CD4-positive, alpha-beta T cell treated with Interferon alpha-2 for 1 hour (primary cell): Measurements from ENCODE around the gene ABCA8.
"Not testable (repeated sequence)": the region's sequence is repeated elsewhere in the genome, so short reads cannot be mapped to it uniquely, and the experiment has no call there.

ENCODE experiments used
- DNase-seq, 2 donors: peaks; one replicate each; pipeline ENCODE4 v3.0.0-alpha.2; 2020 to 2022

The ABCA8 gene, protein sequence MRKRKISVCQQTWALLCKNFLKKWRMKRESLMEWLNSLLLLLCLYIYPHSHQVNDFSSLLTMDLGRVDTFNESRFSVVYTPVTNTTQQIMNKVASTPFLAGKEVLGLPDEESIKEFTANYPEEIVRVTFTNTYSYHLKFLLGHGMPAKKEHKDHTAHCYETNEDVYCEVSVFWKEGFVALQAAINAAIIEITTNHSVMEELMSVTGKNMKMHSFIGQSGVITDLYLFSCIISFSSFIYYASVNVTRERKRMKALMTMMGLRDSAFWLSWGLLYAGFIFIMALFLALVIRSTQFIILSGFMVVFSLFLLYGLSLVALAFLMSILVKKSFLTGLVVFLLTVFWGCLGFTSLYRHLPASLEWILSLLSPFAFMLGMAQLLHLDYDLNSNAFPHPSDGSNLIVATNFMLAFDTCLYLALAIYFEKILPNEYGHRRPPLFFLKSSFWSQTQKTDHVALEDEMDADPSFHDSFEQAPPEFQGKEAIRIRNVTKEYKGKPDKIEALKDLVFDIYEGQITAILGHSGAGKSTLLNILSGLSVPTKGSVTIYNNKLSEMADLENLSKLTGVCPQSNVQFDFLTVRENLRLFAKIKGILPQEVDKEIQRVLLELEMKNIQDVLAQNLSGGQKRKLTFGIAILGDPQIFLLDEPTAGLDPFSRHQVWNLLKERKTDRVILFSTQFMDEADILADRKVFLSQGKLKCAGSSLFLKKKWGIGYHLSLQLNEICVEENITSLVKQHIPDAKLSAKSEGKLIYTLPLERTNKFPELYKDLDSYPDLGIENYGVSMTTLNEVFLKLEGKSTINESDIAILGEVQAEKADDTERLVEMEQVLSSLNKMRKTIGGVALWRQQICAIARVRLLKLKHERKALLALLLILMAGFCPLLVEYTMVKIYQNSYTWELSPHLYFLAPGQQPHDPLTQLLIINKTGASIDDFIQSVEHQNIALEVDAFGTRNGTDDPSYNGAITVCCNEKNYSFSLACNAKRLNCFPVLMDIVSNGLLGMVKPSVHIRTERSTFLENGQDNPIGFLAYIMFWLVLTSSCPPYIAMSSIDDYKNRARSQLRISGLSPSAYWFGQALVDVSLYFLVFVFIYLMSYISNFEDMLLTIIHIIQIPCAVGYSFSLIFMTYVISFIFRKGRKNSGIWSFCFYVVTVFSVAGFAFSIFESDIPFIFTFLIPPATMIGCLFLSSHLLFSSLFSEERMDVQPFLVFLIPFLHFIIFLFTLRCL (N-terminal part only)

DNA sequence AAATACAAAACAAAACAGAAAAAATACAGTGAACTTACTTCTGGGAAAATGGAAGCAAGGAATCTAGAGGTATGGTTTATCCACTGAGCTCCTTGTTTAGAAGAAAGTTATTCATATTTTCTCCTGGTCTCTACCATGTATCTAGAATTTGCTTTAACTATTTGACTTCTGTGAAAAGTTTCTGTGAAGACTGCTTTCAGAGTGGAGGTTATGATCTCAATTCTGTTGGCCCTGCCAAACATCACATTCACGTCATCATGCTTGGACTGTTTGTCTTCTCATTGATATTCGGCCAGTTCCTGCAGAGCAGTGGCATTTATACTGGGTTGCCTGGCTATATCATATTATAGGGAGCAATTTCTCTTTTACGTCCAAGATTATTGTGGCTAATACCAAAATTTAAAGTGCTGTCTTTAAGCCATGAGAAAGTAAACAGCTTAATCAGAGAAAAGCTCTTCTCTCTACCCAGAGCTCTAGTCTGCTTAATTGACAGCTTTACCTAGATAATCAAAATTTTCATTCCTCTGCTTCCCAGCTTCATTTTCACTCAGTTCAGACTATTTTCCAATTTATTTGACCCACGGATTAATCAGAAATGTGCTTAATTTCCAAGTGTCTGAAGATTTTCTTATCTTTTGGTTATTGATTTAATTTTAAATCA is at the start of gene ABCA8:
Gene ABCA8, minus strand, starts transcription at position 212 of the 661 bp plus-strand sequence. CDS start 13,358 bp downstream, outside the sequence.
- no peak for DNase-seq

DNA sequence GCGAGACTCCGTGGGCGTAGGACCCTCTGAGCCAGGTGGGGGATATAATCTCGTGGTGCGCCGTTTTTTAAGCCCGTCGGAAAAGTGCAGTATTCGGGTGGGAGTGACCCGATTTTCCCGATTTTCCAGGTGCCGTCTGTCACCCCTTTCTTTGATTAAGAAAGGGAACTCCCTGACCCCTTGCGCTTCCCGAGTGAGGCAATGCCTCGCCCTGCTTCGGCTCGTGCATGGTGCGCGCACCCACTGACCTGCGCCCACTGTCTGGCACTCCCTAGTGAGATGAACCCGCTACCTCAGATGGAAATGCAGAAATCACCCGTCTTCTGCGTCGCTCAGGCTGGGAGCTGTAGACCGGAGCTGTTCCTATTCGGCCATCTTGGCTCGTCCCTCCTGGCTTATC is 49.6 kb upstream of the ABCA8 start:
- DNase-seq, result not testable (repeated sequence)

DNA sequence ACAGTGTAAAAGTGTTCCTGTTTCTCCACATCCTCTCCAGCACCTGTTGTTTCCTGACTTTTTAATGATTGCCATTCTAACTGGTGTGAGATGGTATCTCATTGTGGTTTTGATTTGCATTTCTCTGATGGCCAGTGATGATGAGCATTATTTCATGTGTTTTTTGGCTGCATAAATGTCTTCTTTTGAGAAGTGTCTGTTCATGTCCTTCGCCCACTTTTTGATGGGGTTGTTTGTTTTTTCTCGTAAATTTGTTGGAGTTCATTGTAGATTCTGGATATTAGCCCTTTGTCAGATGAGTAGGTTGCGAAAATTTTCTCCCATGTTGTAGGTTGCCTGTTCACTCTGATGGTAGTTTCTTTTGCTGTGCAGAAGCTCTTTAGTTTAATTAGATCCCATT is 44.6 kb upstream of the ABCA8 start:
- not testable (repeated sequence) for DNase-seq

DNA sequence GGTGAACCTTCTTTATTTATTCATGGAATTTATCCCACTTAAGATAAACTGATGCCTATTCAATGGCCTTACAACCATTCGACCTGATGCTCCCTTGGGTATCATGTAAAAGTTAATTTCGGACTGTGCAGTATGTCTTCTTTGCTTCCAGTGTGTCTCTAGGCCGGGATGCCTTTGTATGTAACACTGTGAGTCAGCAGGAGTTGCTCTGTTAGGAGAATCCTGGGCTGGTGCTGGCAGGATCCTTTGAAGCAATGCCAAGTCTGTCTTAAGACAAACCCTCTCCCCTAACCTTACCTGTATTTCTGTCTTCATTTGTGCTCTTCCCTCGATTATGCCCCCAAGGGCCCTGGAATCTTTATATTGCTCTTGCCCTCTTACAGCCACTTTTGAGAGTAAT is 37.9 kb upstream of the ABCA8 start:
- DNase-seq, result no peak

DNA sequence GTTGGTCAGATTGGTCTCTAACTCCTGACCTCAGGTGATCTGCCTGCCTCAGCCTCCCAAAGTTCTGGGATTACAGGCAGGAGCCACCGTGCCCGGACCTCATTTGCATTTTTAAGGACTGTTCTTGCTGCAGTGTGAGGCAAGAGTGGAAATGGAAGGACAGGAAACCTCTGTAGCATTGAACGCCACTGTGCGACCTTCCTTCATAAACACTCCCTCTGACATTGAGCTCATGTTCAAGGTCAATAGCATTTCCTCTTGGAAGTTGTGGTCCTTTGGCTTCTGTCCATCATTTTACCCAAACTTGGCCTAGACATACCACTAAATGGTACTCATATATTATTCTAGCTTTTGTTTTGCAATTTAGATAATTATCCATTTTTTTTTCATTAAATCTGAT is 32.8 kb upstream of the ABCA8 start:
- DNase-seq, result no peak

DNA sequence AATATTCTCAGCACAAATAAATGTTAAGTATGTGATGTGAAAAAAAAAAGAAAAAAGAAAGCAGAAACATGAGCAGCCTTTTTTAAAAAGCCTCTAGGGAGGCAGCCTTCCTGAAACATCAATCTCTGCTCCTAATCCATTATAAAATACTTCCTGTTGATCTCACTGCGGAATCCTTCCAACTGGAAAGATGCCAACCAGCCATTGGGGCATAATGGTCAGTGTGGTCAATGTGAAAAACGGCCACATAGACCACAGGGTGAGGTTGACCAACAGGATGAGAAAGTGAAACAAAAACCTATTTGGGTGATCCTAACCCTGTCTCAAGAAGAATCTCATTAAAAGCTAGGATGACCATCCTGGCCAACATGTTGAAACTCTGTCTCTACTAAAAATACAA is 26.1 kb upstream of the ABCA8 start:
- no peak for DNase-seq

DNA sequence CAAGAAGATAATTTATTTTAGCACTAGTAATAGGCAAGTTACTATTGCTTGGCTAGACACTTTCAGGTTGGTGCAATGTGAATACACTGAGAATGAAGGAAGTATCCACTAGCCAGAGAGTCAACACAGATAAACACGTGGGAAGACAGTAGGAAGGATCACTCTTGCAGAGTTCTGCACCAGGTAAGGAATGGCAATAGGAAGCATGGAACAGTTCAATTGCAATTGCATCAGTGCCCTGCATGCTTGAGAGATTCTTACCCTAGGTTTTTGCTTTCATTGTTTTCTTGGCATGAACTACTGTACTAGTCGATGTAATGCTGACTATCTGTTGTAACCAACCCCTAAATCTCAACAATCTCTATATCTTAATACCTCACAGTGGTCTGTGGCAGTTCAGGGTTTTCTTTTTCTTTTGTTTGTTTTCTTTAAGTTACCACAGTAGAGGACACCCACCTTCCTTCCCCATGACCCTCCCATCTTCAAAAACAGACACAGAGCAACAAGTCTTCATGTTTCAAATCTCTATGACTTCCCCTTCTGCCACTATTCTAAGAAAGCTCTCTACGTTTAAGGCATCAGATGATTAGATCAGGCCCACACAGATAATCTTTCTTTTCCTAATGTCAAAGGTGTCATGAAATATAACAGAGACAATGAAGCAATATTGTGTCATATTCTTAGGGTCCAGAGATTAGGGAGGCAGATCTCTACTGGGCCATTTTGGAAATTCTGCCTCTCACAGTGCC is 18.1 kb upstream of the ABCA8 start:
- no peak for DNase-seq

DNA sequence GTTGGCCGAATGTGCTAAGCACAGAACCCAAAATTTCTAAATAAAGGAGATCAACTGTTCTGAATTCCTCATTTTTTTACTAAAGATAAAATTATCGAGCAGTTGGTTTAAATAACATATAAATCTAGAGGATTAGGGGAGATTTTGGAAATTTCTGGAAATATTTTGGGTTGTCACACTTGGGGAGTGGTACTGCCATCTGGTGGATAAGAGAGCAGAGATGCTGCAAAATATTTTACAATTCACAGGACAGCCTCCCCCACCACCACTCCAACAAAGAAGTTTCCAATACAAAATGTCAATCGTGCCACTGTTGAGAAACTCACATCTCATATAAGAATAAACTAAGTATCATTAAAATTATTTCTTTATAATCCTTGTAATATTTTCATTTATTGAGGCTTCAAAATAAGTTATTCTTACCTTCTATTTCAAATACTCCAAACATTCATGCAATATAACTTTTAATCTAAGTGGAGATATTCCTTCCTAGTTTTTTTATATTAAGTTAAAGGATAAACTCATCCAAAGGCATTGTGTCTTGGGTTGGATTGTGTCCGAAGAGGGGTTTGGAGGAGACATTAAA is 17.0 kb upstream of the ABCA8 start:
- no peak for DNase-seq

DNA sequence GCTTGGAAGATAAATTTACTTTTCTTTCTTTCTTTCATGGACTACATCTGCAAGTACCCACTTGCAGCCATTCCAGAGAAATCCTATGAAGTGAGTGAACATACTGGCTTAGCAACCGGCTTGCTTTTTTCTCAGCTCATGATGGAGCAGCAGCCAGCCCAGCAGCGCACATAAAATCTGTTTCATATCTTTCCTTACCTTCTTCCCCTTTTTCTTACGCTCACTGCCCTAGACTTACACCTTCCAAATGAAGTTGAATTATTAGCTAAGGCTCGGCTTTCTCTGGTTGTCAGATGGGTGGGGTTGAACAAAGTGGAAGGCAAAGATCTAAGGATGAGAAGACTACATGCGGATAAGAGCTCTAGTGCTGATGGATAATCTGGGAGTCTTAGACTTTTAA is 13.9 kb upstream of the ABCA8 start:
- no peak for DNase-seq

DNA sequence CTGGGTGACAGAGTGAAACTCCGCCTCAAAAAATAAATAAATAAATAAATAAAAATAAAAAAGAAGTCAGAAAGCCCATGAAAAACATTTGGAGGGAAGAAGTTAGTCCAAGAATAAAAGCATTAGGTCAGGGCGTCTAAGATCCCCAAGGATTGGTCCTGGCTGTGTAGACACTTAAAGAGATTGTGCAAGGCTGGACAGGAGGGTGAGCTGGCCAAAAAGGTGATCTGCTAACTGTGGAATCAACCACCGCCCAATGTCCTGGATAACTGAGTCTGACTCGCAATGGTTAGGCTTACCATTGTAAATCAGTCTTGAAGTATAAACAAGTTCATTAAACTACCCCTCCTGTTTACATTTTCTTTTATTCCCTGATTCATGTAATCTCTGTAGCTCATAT is 8.8 kb upstream of the ABCA8 start:
- no peak for DNase-seq

DNA sequence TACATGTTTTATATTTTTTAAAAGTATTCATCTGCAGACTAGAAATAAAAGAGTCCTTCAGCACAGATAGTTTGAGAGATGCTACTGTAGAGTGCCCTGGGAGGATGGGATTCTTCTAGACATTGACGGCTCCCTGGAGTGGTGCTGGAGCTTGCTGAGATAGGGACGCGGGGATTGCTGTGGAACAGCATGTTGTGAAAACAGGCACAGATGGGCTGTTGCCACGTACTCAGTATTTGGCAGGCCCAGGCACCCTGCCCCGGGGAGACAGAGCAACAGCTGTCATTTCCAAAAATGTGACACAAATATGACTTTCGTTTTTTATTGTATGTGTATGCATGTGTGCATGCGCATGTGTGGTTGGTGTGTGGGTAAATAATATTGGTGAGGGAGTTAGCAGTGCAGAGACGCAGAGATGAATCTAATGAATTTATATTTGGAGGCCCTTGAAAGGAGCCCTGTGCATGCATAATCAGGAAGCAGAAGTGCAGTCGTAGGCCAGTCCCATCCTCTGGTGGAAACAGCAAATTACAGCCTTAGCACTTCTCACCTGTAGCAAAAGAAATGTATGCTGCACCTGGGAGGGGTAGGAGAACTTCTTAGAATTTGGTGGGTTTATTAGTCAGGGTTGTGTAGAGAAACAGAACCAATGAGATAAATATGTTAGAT is 6.2 kb upstream of the ABCA8 start:
- no peak for DNase-seq

DNA sequence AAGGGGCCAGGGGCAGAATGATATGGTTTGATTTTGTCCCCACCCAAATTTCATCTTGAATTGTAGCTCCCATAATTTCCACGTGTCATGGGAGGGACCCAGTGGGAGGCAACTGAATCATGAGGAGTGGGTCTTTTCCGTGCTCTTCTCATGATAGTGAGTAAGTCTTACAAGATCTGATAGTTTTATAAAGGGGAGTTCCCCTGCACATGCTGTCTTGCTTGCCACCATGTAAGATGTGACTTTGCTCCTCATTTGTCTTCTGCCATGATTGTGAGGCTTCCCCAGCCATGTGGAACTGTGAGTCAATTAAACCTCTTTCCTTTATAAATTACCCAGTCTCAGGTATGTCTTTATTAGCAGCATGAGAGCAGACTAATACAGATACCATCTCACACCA is 3.9 kb upstream of the ABCA8 start:
- DNase-seq, result not testable (repeated sequence)

DNA sequence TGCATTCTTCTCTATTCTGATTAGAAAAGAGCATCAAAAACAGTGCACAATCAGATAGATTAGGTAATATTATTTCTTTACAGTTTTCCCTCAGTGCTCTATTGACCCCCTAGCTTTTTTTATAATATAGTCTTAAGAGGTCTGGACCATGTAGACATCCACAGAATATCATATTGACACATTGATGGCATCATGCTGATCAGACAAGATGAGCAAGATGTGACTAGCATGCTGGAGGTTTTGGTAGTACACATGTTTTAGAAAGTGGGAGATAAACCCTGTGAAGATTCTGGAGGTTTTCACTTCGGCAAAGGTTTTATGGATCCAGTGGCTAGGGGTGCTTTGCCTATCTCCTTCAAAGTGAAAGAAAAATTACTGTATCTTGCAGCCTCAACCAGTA is 2.8 kb upstream of the ABCA8 start:
- DNase-seq, result no peak

DNA sequence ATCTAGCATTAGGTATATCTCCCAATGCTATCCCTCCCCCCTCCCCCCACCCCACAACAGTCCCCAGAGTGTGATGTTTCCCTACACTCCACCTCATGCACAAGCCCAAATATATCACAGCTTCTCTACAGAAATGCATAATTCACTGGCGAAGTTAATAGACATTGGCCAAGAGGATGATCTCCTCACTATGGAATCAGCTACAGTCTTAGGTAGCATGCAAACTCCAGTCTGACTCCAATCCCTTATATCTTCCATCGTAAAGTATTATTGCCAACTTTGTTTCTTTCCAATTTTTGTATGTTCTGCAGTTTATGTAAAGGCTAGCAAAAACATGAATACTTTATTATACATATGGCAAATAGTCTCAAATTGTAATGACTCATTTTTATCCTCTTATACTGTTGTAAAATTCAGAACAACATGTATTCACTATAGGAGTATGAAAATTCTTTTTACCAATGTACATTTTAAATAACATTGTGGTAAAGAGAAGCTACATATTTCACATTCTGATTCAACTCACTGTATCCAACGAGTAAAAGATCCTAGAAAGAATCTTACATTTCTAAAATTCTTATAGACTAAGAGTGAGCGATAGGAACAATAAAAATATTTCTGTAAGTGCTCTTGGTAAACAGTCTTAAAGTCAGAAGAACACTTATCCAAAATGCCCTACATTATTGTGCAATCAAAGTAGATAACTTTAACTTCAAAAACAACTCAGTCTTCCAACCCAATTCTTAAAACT is 871 bp downstream of the ABCA8 start:
- DNase-seq, result no peak

DNA sequence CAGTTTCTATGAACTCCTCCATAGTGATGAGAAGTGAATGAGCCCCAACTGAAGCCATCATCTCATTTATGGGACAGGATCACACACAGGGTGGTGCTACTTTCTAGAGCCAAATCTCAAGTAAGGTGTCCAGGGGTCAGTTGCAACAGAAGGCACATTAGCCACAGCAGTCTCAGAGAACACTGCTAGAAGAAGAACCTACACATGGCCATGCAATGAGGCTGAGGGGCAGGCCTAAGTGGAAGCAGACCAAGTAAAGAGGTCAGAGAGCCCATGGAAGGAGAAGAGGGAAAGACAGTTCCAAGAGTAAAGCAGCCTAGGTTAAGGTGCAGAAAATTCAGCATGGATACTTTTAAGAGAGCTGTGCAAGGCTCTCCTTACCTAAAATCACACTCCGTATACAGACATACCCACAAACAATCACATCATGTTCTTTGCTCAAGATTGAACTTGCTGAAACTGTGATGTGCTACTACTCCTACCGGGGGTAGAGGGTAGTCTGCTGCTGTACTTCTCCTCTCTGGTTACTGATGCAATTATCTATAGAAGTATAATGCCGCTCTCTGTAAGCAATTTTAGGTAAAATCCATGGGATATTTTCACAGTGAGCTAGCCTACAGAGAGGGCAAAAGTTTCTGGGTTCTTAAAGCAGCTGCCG is 1.7 kb downstream of the ABCA8 start:
- DNase-seq, result no peak

DNA sequence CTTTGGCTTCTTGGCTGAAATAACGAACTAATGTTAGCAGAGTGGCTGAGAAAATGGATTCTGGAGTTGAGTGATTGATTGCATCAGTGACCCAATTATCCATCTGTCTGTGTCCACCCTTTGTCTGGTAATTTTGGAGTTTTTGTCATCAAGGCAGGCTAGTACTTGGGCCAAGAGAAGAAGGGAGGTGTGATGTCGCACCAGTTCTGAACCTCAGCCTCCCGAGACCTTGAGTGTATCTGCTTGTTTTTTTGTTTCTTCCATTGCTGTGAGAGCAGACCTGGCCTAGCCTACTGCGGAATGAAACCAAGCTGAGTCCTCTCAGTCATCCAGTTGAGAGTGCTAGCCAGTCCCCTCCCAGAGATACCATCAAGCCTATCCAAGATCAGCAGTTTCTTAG is 4.5 kb downstream of the ABCA8 start:
- DNase-seq, result no peak

DNA sequence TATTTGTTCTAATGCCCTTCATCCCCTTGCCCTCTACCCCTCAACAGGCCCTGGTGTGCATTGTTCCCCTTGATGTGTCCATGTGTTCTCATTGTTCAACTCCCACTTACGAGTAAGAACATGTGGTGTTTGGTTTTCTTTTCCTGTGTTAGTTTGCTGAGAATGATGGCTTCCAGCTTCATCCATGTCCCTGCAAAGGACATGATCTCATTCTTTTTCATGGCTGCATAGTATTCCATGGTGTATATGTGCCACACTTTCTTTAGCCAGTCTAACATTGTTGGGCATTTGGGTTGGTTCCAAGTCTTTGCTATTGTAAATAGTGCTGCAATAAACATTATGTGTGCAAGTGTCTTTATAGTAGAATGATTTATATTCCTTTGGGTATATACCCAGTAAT is 7.3 kb downstream of the ABCA8 start:
- DNase-seq, result not testable (repeated sequence)

DNA sequence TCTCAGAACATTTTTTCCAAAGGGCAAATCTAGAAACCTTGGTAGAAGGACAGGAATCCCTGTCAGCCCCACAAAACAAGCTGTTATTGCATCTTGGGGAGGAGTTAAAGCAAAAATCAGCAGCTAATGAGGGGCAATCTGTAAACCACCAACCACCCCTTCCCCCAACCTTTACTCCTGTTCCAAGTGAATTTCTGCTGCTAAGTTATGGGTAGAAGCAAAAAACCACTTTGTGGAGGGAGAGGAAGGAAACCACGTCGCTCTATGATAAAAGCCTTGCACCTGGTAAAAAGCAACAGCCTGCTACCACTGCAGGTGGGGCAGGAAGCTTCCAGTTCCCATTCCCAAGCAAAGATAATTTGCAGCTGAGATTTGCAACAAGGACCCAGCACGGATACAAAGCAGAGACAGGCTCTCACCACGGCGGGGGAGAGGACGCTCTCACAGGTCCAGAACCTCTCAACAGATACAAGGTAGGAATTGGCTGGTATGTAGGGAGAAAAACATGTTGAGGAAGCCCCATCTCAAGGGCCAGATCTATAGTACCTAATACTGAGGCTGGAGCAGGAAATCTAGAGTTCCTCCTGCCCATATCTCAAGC is 10.7 kb downstream of the ABCA8 start:
- no peak for DNase-seq

DNA sequence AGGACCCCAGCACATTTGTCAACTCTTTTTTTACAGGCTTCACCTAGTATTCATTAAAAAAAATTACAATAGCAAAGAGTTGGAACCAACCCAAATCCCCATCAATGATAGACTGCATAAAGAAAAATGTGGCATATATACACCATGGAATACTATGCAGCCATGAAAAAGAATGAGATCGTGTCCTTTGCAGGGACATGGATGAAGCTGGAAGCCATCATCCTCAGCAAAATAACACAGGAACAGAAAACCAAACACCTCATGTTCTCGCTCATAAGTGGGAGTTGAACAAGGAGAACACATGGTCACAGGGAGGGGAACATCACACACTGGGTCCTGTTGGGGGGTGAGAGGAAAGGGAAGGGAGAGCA is 11.4 kb downstream of the ABCA8 start:
- not testable (repeated sequence) for DNase-seq
